BLaER1 (cell line): ENCODE results near the gene OR6X1.

Experiments used
- H3K27ac ChIP-seq: shearing (Covaris generic); formaldehyde crosslinking; 2 replicates; pipeline ENCODE4 v1.8.1; 2022
- H3K27me3 ChIP-seq: shearing (Covaris generic); formaldehyde crosslinking; 2 replicates; pipeline ENCODE4 v1.8.1; 2022
- H3K36me3 ChIP-seq: shearing (Covaris generic); formaldehyde crosslinking; 2 replicates; pipeline ENCODE4 v1.8.1; 2022
- H3K4me1 ChIP-seq: shearing (Covaris generic); formaldehyde crosslinking; 2 replicates; pipeline ENCODE4 v1.8.1; 2022
- H3K4me2 ChIP-seq: shearing (Covaris generic); formaldehyde crosslinking; 2 replicates; pipeline ENCODE4 v1.8.1; 2022
- H3K4me3 ChIP-seq: shearing (Covaris generic); formaldehyde crosslinking; 2 replicates; pipeline ENCODE4 v1.8.1; 2022
- H3K9ac ChIP-seq: shearing (Covaris generic); formaldehyde crosslinking; 2 replicates; pipeline ENCODE4 v1.8.1; 2022
- H3K9me3 ChIP-seq: shearing (Covaris generic); formaldehyde crosslinking; 2 replicates; pipeline ENCODE4 v1.8.1; 2022
- H4K20me1 ChIP-seq: shearing (Covaris generic); formaldehyde crosslinking; 2 replicates; pipeline ENCODE4 v1.8.1; 2022
- Cebpa-rat ChIP-seq: shearing (Covaris generic); IDR thresholded peaks from 2 replicates; pipeline ENCODE4 v1.8.1; 2022

Gene OR6X1

GRCh38 chr11:123707206-123707605 lies 47.1 kb downstream of the OR6X1 start:
- Histone ChIP-seq H4K20me1 (no peaks in the 10 kb centered on the region), H3K27me3 (no peaks in the 10 kb centered on the region), H3K4me3 (no peak overlapping the region), H3K4me1 (peaks cover 34% of the 10 kb centered on the region), H3K9ac (no peak overlapping the region), H3K4me2 (peak overlapping the region; percentile 41), H3K27ac (no peak overlapping the region), H3K36me3 (no peaks in the 10 kb centered on the region), H3K9me3 (no peaks in the 10 kb centered on the region)
- no peak for TF ChIP-seq Cebpa-rat

GRCh38 chr11:123704341-123704740 lies 50.0 kb downstream of the OR6X1 start:
- Histone ChIP-seq H3K27me3 (no peaks in the 10 kb centered on the region), H4K20me1 (no peaks in the 10 kb centered on the region), H3K4me2 (peak overlapping the region; percentile 95; the same call in 1 of the 2 replicates), H3K4me1 (peaks cover 54% of the 10 kb centered on the region), H3K27ac (no peak overlapping the region), H3K9ac (no peak overlapping the region), H3K9me3 (peaks cover 16% of the 10 kb centered on the region), H3K4me3 (no peak overlapping the region), H3K36me3 (no peaks in the 10 kb centered on the region)
- TF ChIP-seq Cebpa-rat: no peak
